Measurements from ENCODE around the gene RUNX1. TPM values are rescaled to one million over a fixed set of nuclear protein-coding genes. Genes with fewer than 3 reads are reported as not detected.

RUNX1 gene
- total and polyA plus RNA-seq, 10 of the 15 experiments (the other 5 are each of a cell fraction or from before 2014, with no cell fraction given) = 0.90 to 15.2 (median 4.1) TPM

- TF ChIP-seq PBX3 (IDR thresholded peaks at IDR 0.05; ENCODE audit: insufficient replicate concordance, low read depth, low read length) = peak; percentile 89
- TF ChIP-seq ZBTB11 (CRISPR knock-in tag; IDR thresholded peaks at IDR 0.05) = no peak
- TF ChIP-seq YY1 (IDR thresholded peaks at IDR 0.05; ENCODE audit: low read depth, low read length) = peak; percentile 74
Observed at GRCh38 chr21:34986561-34987500, 62.3 kb downstream of the RUNX1 start (continued).

- no peak for DNase-seq (ENCODE audit: low read depth, low spot score)
- ChIA-PET POLR2A (no interaction called here), SMC1A (ENCODE audit: uncharacterized antibody, unreplicated experiment) (interaction anchor here (2.6 kb wide), 1 partner anchor 11 kb away, joined by 7 read pairs; no protein-coding TSS in a partner anchor), RAD21 (ENCODE audit: unreplicated experiment) (no interaction called here), CTCF (no interaction called here)
- Histone ChIP-seq H3K9me3 (replicated peaks; ENCODE audit: control insufficient read depth, insufficient read depth, low read length) (no peaks in the 10 kb centered on the region), H3K9ac (ENCODE audit: control insufficient read depth, insufficient read depth, low read length) (no peak overlapping the region), H3K4me3 (no peak overlapping the region), H3K27ac (ENCODE audit: control insufficient read depth, insufficient read depth) (no peak overlapping the region), H3K4me2 (ENCODE audit: control insufficient read depth, insufficient read depth) (no peak overlapping the region; the same call in 1 of the 2 replicates), H3K79me2 (ENCODE audit: control insufficient read depth, insufficient read depth, low read length) (no peaks in the 10 kb centered on the region), H3K4me1 (ENCODE audit: control insufficient read depth, insufficient read depth, low read length) (peaks cover 27% of the 10 kb centered on the region), H3K27me3 (replicated peaks in 1 of 2; ENCODE audit: control insufficient read depth in 2 of 2, insufficient read depth in 2 of 2, low read length in 1 of 2) (peaks cover 0 to 7% of the 10 kb centered on the region in 2 experiments; a peak in 3 of 4 replicates), H4K20me1 (ENCODE audit: control insufficient read depth, insufficient read depth) (no peaks in the 10 kb centered on the region; the same call in 1 of the 2 replicates), H3K36me3 (ENCODE audit: control insufficient read depth in 2 of 2, insufficient read depth in 2 of 2, low read length in 1 of 2) (no peaks in the 10 kb centered on the region), H2AFZ (ENCODE audit: control insufficient read depth, low read depth, low read length) (no peak overlapping the region)
- ATAC-seq = no peak
- no peak for FAIRE-seq
- 63% methylated on average over 3 of the region's 3 CpGs for WGBS (ENCODE audit: insufficient coverage, insufficient replicate concordance, low lambda C conversion rate, missing lambda C conversion rate)
- in situ Hi-C loops (cut with MboI) (no loop called here), intact Hi-C loops (cut with micrococcal nuclease; ENCODE audit: unreplicated experiment) (no loop called here)
- BruUV-seq (replicated peaks) = no TSS peak
- TF ChIP-seq MYB (IDR thresholded peaks at IDR 0.05; ENCODE audit: borderline replicate concordance, low read depth, low read length) (no peak), SUPT20H (IDR thresholded peaks at IDR 0.05; ENCODE audit: borderline replicate concordance, control insufficient read depth, low read depth, low read length) (no peak), ZNF274 (IDR thresholded peaks at IDR 0.05; ENCODE audit: insufficient read depth, insufficient read length) (no peak), CHD4 (IDR thresholded peaks at IDR 0.05) (no peak), SMAD5 (IDR thresholded peaks at IDR 0.05; ENCODE audit: low read depth) (no peak), ZBED1 (IDR thresholded peaks at IDR 0.05; ENCODE audit: borderline replicate concordance) (no peak), DPF2 (IDR thresholded peaks at IDR 0.05) (no peak), ATF3 (IDR thresholded peaks at IDR 0.05; ENCODE audit: borderline replicate concordance, extremely low read depth, low read depth, low read length) (no peak), TCF3 (IDR thresholded peaks at IDR 0.05; ENCODE audit: borderline replicate concordance, insufficient read depth, low read depth, low read length) (no peak), CHD2 (IDR thresholded peaks at IDR 0.05; ENCODE audit: borderline replicate concordance, low read depth, low read length) (no peak), NR2F1 (conservative IDR thresholded peaks at IDR 0.05) (no peak)
Observed at GRCh38 chr21:34984356-34985058, 64.6 kb downstream of the RUNX1 start.

All from GM12878 (cell line).